Femur (tissue), 1 donor: ENCODE measurements around the gene NOTUM.
"Not testable (repeated sequence)": the region's sequence is repeated elsewhere in the genome, so short reads cannot be mapped to it uniquely, and the experiment has no call there.

Source experiments
- DNase-seq: peaks from one replicate; pipeline ENCODE4 v3.0.0-alpha.2; 2017

NOTUM gene

DNA sequence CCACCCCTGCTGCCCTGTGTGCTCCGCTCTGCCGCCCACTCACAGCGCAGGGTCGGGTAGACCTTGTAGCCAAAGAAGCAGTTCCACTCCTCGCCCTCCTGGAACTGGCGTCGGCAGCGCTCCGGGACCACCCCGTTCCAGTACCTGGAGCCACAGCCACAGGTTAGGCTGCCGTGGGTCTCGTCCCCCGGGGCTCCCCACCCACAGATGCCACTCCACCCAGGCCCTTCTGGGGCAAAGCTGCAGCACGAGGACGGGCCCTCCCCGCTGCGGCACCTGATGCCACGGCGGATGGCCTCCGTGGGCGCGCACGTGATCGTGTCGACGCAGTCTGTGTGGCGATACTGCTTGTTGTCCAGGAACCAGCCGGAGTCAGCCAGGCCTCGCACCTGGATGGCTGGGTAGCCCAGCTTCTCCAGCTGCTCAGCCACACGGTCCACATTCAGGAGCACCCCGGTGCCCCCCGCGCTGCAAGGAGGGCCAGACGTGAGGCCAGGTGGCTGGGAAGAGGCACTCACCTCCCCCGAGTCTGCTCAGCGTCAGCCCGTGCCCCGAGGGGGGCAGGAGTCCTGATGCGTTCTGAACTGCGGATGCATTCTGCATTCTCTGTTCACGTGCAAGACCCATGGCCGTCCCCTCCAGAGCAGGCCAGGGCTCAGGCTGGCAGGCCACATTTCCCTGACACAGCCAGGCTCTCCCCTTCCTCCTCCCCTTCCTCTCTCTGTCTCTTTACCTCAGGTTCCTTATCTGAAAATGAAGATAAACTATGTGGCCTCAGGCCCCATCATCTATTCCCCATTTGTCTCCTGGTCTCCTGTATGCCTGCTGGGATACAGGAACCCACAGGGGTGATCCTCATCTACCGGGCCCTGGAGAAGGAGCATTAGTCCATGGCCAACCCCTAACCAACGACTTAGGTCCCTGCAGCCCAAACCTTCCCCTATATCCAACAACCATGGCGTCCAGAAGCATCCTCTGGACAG, 4.1 kb downstream of the NOTUM start:
- no peak for DNase-seq

DNA sequence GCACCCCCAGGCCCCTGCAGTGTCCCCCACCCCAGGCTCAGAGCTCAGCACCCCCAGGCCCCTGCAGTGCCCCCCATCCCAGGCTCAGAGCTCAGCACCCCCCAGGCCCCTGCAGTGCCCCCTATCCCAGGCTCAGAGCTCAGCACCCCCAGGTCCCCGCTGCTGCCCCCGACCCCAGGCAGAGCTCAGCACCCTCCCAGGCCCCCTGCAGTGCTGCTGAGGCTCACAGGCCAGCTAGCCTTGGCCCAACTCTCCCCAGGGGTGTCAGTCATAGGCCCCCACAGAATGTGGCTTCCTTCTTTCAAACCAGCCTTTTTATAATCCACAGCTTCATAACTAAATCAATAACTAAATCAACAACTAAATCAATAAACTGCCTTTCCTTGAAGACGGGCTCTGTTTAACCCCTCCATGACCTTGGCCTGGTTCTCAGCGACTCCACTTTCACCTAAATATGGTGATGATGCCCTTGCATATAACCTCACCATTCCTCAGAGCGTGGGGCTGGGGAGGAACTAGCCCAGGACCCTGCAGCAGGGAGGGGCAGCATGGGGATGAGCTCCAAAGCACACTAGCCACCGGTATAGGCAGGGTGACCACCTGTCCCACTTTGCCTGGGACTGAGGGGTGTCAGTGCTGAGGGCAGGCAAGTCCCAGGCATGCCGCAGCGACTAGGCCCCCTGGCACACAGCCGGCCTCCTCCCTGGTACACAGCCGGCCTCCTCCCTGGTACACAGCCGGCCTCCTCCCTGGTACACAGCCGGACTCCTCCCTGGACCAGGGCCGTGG, 5.0 kb downstream of the NOTUM start:
- no peak for DNase-seq

DNA sequence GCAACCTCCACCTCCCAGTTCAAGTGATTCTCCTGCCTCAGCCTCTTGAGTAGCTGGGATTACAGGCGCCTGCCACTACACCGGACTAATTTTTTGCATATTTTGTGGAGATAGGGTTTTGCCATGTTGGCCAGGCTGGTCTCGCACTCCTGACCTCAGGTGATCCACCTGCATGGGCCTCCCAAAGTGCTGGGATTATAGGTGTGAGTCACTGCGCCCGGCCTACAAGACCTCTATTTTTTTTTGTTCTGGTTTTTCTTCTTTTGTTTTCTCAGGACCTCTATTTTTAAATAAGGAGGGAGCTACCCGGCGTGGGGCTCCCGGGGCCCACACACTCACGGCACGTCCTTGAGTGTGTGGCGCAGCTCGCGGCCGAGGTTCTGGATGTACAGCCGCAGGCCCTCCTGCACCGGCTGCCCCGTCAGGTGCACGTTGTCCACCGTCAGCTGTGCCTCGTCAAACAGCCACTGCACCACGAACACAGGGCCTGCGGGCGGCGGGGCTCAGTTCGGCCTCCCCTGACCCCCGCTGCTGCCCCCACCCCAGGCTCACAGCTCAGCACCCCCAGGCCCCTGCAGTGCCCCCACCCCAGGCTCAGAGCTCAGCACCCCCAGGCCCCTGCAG, 5.8 kb downstream of the NOTUM start:
- no peak for DNase-seq

DNA sequence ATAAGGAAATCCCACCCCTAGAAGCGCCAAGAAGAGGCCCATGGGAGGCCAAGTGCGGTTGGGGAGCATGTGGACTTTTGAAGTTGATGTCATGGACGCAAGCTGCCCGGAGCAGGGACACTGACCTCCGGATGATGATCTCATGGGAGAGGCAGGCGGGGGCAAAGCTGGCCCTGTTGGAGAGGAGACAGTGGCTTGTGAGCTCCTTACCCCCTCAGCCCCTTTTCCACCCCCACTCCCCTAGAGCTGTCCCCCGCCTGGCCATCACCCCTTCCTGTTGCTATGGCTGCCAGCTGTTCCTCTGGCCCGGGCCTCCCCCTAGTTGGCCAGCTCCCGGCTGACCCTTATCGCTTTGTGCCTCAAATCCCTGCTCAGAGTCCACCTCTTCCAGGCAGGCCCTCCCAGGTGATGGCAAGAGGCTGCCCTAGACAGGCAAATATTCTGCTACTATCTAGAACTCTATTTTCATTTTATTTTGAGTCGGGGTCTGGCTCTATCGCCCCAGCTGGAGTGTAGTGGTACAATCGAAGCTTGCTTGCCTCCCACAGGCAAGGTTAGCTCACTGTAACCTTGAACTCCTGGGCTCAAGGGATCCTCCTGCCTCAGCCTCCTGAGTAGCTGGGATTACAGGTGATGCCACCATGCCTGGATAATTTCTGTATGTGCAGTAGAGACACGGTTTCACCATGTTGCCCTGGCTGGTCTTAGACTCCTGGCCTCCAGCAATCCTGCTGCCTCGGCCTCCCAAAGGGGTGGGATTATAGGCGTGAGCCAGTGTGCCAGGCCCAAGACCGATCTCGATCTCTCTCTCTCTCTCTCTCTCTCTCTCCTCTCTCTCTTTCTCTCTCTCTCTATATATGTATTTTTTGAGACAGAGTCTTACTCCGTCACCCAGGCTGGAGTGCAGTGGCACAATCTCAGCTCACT, 6.6 kb downstream of the NOTUM start:
- no peak for DNase-seq

DNA sequence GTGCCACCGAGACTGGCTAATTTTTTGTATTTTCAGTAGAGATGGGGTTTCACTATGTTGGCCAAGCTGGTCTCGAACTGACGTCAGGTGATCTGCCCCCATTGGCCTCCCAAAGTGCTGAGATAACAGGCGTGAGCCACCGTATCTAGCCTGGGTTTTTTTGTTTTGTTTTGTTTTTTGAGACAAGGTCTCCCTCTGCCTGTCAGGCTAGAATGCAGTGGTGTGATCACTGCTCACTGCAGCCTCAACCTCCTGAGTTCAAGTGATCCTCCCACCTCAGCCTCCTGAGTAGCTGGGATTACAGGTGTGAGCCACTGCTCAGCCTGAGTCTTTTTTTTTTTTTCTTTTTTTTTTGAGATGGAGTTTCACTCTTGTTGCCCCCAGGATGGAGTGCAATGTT, 7.5 kb downstream of the NOTUM start:
- DNase-seq: not testable (repeated sequence)

DNA sequence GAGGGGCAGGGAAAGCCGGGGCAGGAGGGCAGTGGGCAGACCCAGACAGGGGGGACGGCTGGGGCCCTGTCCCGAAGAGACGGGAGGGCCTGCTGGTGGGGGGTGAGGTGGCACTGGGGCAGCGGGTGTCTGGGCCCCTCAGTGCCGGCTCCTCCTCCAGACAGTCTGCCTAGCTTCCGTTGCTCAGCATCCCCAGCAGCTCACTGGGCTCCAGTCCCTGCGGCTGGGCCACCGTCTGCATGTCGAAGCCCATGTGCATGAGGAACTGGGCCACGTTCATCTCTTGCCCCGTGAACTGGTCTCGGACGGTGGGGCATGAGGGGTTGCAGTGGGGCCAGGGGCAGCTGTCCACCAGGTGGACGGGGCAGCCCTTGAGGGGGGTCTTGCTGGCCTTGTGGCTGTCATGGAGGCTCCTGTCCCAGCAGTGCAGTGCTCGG, 8.2 kb downstream of the NOTUM start:
- DNase-seq: no peak

DNA sequence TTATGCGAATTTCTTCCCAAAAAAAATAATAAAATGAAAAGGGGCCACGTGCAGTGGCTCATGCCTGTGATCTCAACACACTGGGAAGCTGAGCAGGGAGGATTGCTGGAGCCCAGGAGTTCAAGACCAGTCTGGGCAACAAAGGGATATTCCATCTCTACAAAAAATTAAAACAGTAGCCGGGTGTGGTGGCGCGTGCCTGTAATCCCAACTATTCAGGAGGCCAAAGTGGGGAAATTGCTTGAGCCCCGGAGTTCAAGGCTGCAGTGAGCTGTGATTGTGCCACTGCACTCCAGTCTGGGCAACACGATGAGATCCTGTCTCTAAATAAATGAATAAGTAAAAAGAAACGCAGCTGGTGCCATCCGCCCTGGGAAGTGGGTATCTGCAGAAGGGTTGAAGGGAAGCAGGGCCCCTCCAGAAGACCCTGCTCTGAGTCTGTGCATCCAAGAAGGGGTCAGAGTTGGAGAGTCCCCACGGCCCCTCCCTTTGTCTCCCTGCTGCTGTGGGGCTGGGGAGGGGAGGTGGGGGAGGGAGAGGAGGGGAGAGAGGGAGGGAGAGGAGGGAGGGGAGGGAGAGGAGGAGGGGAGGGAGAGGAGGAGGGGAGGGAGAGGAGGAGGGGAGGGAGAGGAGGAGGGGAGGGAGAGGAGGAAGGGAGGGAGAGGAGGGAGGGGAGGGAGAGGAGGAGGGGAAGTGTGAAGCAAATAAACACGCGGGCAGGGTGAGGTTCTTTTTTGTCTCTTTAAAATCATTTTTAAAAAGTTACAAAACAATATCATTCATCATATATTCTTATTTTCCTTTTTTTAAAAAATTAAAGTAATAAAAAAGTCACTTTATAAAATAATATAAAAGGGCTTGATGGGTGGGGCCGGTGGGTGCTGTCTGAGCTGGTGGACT, 9.0 kb downstream of the NOTUM start:
- DNase-seq: no peak

DNA sequence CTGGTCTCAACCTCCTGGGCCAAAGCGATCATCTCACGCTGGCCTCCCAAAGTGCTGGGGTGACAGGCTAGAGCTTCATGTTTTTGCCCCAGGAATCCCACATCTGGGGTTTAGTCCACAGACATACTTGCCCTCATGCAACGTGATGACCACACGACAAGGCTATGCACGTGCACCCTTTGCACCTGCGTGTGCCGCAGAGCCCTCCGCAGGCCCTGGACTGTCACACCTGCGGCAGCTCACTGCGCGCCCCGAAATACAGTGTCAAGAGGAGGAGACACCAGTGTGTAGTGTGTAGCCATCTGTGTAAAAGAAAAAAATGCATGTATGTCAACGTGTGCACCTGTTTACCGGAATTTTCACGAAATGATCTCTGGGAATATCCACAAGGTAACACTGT, 10.5 kb downstream of the NOTUM start:
- no peak for DNase-seq

DNA sequence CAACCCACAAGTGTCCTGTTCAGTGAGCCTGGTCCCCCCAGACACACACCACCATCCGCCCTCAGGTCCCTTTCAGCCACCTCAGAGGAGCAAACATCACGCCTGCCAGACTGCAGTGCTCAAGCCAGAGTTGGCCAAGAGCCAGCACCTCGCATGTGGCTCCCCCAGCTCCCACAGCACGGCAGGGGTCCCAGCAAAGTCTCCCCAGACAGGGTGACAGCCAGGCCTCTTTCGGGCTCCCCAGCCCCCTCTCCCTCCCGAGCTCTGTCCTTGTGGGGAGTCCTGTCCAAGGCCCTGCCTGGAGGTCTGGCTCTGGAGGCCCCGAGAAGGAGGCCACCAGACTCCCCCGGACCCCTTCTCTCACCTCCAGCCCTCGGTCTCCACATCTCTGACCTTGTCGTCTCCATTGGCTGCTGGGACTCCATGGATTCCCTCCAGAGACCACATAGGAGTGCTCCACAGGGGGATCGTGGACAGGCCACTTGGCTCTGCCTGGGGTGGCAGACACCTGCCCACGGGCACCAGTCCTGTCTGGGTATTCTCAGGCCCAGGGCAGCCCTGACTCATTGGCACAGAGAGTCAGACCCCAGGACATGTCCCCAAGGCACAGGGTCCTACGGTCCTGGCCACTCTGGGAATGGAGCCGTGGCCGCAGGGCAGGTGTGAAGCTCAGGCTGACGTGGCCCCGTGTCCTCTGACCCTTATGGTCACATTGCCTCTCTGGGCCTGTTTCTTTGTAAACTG, 12.2 kb downstream of the NOTUM start:
- DNase-seq: no peak

DNA sequence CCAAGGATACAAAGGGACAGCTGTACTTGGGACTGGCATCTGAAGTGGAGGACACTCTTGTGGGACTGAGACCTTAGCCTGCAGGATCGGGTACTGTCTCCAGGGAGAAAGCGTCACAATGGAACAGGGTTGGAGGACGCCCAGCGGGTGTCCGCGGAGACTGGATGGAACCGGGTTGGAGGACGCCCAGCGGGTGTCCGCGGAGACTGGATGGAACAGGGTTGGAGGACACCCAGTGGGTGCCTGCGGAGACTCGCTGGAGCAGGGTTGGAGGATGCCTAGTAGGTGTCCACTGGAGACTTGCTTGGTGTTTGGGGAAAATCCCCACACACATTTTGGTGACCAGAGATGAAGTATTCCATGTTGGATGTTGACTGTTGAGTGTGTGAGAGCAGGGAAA, 13.8 kb downstream of the NOTUM start, which contains the start of gene MYADML2:
Gene MYADML2 (minus strand): TSS at position 45 of the 400 bp plus-strand sequence. CDS start 5,492 bp downstream, outside the sequence.
- DNase-seq: no peak

DNA sequence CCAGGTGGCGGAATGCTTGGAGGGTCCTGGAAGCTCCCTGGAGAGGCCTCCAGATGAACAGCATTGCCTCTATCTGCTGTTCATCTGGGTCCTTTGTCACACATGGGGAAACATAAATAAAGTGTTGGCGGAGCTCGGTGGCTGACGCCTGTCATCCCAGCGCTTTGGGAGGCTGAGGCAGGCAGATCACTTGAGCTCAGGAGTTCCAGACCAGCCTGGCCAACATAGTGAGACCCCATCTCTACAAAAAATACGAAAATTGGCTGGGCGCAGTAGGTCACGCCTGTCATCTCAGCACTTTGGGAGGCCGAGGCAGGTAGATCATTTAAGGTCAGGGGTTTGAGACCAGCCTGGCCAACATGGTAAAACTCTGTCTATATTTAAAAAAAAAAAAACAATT, 16.1 kb downstream of the NOTUM start:
- DNase-seq: no peak

DNA sequence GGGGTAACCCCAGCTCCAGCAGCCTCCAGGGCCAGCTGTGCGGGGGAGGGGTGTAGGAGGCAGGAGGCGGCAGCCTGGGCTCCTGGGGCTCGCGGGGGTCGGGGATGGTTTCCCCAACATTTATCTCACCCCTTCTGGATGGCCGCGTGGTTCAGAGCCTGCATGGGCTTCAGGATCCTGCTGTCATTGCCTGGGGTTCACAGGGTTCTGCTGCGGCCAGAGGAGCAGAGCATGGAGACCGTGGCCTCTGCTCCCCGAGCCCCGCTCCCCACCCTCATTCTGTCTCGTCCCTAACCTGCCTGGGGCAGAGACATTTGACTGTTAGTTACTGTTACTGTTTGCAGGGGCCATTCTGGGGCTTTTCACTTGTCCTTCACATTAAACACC, 18.8 kb downstream of the NOTUM start:
- no peak for DNase-seq

DNA sequence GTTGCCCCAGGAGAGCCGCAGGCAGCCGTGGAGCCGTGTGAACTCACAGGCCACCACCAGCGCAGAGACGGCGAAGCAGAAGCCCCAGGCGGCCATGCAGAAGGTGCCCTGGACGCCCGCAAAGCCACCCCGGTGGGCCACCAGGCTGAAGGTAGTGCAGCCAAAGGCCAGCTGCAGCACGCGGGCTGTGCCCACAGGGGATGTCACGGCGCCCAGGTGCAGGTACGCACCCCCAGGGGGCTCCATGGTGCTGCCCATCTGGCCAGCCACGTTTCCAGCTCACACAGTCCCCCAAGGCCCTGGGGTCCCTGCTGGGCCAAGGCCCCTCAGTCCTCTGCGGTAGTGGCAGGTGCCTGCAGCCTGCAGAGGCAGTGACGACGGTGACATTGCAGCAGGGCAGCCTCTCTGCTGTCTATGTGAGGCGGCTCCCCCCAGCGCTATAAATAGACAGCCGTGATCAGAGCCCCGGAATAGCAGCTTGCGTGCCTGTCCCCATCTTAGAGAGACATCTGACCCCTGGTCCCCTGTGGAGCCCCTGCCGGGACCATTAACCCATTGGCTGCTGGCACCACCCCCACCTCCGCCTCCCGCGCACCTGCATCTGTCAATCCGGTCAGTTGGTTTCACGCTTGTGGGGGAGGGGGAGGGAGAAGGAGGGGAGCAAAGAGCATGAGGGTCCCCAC, 19.4 kb downstream of the NOTUM start:
- peak; percentile 79 for DNase-seq

DNA sequence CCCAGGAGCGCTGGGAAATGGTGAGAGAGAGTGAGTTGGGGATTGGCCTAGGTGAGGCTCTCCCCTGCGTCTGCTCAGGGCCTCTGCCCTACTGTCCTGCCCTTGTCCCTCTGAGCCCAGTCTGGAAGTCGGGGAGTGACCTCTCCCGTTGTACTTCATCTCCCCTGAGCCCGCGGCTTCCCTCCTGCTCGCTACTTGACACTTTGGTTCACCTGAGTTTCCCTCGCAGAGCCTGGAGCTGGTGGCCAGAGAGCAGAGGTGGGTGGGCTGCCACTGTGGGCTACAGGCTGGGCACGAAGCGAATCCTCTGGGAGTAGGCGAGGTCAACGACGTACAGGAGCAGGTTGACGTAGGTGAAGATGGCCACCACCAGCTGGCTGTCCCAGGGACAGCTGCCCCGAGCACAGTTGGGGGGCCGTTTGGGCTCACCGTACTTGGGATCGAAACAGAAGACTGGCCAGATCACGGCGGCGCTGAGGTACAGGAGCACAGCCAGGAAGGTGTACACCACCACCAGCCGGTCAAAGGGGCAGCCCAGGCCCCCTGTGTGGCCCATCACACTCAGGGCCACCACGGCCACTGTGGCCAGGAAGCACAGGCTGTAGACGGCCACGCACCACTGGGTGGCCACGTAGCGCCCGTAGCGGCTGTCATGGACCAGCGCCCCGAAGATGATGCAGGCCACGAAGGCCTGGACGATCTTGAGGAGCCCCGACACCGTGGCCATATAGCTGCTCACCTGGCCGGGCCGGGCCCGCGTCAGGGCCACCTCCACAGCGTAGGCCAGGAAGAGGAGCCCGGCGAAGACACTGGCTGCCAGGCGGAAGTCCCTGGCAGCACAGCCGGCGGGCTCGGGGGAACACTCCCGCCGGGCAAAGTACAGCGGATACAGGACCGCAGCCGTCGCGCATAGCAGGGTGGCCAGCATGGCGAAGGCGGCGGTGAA, 20.2 kb downstream of the NOTUM start:
- peak; percentile 20 for DNase-seq

DNA sequence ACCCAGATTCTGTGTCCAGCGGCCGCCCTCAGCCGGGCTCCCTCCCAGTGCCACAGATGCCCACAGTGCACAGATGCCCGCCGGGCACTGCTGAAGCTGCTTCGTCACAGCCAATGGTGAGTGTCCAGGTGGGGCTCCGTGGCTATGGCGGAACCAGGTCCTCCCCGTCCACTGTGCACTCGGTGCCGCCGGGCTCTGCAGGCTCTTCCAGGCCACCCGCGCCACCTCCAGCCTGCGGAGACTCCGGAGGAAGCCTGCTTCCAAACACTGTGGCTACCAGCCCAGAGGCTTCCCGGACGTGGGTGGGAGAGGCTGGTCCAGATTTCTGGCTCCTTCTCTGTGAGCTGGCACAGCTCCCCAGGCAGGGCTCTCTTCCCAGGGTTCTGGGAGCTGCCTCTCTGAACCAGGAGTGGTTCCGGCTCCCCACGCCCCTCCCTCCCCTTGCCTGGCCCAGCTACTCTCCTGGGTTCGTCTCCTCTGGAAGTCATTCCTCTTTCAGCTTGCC, 21.1 kb downstream of the NOTUM start:
- peak; percentile 51 for DNase-seq

DNA sequence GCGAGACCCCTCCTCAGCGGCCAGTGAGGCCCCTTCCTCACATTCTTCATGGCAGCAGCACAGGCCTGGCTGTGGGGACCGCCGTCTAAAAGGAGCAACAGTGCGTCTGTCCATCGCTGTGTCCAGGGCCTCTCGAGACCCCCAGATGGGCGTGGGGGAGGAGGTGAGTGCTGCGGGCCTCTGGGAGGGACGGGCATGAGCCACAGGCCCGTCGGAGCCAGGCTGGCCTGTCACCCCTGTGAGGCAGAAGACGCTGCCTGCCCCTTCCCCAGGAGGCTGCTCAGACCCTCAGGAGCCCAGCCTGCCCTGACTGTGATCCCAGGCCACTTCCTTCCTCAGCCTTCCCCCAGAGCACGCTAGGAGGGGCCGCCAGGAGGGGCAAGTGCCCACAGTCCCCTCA, 21.8 kb downstream of the NOTUM start:
- no peak for DNase-seq

DNA sequence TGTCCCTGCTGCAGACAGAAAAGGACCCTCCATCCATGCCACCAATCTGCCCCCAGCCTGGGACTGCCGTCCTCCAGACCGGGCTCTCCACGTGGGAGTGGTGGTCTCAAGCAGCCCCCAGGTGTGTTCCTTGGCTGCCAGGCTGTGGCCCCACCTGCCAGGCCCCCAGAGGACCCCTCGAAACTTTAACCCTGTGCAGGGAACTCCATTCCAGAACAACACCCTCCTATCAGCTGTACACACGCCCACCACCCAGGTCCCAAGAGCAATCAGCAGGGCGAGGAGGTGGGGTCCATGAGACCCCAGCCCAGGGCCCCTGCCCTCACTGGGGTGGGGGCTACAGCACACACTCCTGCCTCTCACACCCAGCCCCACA, 25.3 kb downstream of the NOTUM start:
- no peak for DNase-seq
